Measurements from ENCODE around the gene ACSM2A. TPM values are rescaled to one million over a fixed set of nuclear protein-coding genes. Genes with fewer than 3 reads are reported as not detected.
"Not testable (repeated sequence)": the region's sequence is repeated elsewhere in the genome, so short reads cannot be mapped to it uniquely, and the experiment has no call there.

Gene ACSM2A
- total RNA-seq, 1 experiment from 2014 or later, result not detected

DNA sequence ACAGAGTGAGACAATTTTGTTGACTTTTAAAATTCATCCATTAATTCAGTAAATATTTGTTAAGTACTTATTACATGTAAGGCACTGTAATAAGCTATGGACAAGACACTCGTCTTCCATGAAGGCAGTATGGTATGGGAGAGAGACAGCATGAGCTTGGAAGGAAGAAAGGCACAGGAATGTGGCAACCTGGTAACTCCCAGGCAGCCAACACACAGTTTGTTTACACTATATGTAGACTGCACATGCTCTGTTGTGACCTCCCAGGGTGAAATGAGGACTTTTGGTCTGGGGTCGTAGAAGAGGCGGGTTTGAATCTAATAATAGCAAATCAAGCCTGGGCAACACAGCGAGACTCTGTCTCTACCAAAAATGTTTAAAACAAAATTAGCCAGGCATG is 9.0 kb downstream of the ACSM2A start:
- BruUV-seq (replicated peaks); ATAC-seq; intact Hi-C loops (cut with micrococcal nuclease; ENCODE audit: unreplicated experiment); H3K27ac ChIP-seq (ENCODE audit: low read length); DNase-seq (ENCODE audit: low read depth, low spot score); H3K27me3 ChIP-seq (ENCODE audit: control insufficient read depth, insufficient read depth, low read length); in situ Hi-C loops (cut with HindIII; ENCODE audit: low pct_unique_long_range_greater_than_20kb, low sequenced_read_pairs); H3K4me3 ChIP-seq (ENCODE audit: low read depth in 2 of 2, low read length in 2 of 2); CTCF ChIA-PET; H3K36me3 ChIP-seq (ENCODE audit: control insufficient read depth, insufficient read depth, low read length); H3K9me3 ChIP-seq (ENCODE audit: control insufficient read depth, insufficient read depth, low read depth, low read length); H3K4me1 ChIP-seq (ENCODE audit: control insufficient read depth, insufficient read depth, low read length); POLR2A ChIA-PET: not testable (repeated sequence)

DNA sequence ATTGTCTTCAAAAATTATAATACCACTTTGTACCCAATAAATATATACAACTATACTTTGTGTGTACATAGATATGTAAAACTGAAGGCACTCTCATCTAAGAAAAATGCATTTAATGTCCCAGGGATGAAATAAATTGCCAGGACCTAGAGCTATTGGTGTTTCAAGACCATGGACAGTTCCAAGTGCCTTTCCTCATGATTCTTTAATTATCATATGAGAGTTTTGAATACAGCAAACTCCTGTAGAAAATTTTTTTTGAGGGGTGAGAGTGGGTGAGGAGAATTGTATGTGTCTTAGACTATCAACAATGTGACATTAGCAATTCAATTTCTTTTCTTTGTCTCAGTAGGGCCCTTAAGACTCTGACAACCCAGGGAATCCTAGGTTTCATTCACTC is 17.6 kb downstream of the ACSM2A start:
- in situ Hi-C loops (cut with HindIII; ENCODE audit: low pct_unique_long_range_greater_than_20kb, low sequenced_read_pairs); H3K36me3 ChIP-seq (ENCODE audit: control insufficient read depth, insufficient read depth, low read length); CTCF ChIA-PET; H3K27ac ChIP-seq (ENCODE audit: low read length); intact Hi-C loops (cut with micrococcal nuclease; ENCODE audit: unreplicated experiment); H3K4me1 ChIP-seq (ENCODE audit: control insufficient read depth, insufficient read depth, low read length); ATAC-seq; BruUV-seq (replicated peaks); H3K4me3 ChIP-seq (ENCODE audit: low read depth in 2 of 2, low read length in 2 of 2); H3K27me3 ChIP-seq (ENCODE audit: control insufficient read depth, insufficient read depth, low read length); H3K9me3 ChIP-seq (ENCODE audit: control insufficient read depth, insufficient read depth, low read depth, low read length); POLR2A ChIA-PET; DNase-seq (ENCODE audit: low read depth, low spot score): not testable (repeated sequence)
- TF ChIP-seq REST (IDR thresholded peaks at IDR 0.05; ENCODE audit: insufficient read depth in 1 of 2, low read depth in 2 of 2, low read length in 1 of 2), result peak in 1 of 2 experiments; percentile 62; a peak in 2 of 4 replicates

GRCh38 chr16:20469930-20470329 is 18.6 kb downstream of the ACSM2A start:
- H3K36me3 ChIP-seq (ENCODE audit: control insufficient read depth, insufficient read depth, low read length); DNase-seq (ENCODE audit: low read depth, low spot score); H3K27ac ChIP-seq (ENCODE audit: low read length); intact Hi-C loops (cut with micrococcal nuclease; ENCODE audit: unreplicated experiment); H3K4me3 ChIP-seq (ENCODE audit: low read depth in 2 of 2, low read length in 2 of 2); H3K4me1 ChIP-seq (ENCODE audit: control insufficient read depth, insufficient read depth, low read length); CTCF ChIA-PET; in situ Hi-C loops (cut with HindIII; ENCODE audit: low pct_unique_long_range_greater_than_20kb, low sequenced_read_pairs); H3K27me3 ChIP-seq (ENCODE audit: control insufficient read depth, insufficient read depth, low read length); ATAC-seq; H3K9me3 ChIP-seq (ENCODE audit: control insufficient read depth, insufficient read depth, low read depth, low read length); BruUV-seq (replicated peaks); POLR2A ChIA-PET: not testable (repeated sequence)

- POLR2A ChIA-PET; H3K27me3 ChIP-seq (ENCODE audit: control insufficient read depth, insufficient read depth, low read length); H3K36me3 ChIP-seq (ENCODE audit: control insufficient read depth, insufficient read depth, low read length); CTCF ChIA-PET; H3K4me3 ChIP-seq (ENCODE audit: low read depth in 2 of 2, low read length in 2 of 2); ATAC-seq; H3K27ac ChIP-seq (ENCODE audit: low read length); H3K4me1 ChIP-seq (ENCODE audit: control insufficient read depth, insufficient read depth, low read length); BruUV-seq (replicated peaks); H3K9me3 ChIP-seq (ENCODE audit: control insufficient read depth, insufficient read depth, low read depth, low read length); DNase-seq (ENCODE audit: low read depth, low spot score); in situ Hi-C loops (cut with HindIII; ENCODE audit: low pct_unique_long_range_greater_than_20kb, low sequenced_read_pairs); intact Hi-C loops (cut with micrococcal nuclease; ENCODE audit: unreplicated experiment): not testable (repeated sequence)
Observed at GRCh38 chr16:20470732-20471131, 19.4 kb downstream of the ACSM2A start.

GRCh38 chr16:20477188-20477744 is 25.9 kb downstream of the ACSM2A start:
- H3K4me1 ChIP-seq (ENCODE audit: control insufficient read depth, insufficient read depth, low read length); H3K4me3 ChIP-seq (ENCODE audit: low read depth in 2 of 2, low read length in 2 of 2); DNase-seq (ENCODE audit: low read depth, low spot score); ATAC-seq; CTCF ChIA-PET; H3K27ac ChIP-seq (ENCODE audit: low read length); H3K27me3 ChIP-seq (ENCODE audit: control insufficient read depth, insufficient read depth, low read length); POLR2A ChIA-PET; intact Hi-C loops (cut with micrococcal nuclease; ENCODE audit: unreplicated experiment); in situ Hi-C loops (cut with HindIII; ENCODE audit: low pct_unique_long_range_greater_than_20kb, low sequenced_read_pairs); BruUV-seq (replicated peaks); H3K36me3 ChIP-seq (ENCODE audit: control insufficient read depth, insufficient read depth, low read length); H3K9me3 ChIP-seq (ENCODE audit: control insufficient read depth, insufficient read depth, low read depth, low read length): not testable (repeated sequence)

- intact Hi-C loops (cut with micrococcal nuclease; ENCODE audit: unreplicated experiment); POLR2A ChIA-PET; H3K27ac ChIP-seq (ENCODE audit: low read length); H3K36me3 ChIP-seq (ENCODE audit: control insufficient read depth, insufficient read depth, low read length); H3K27me3 ChIP-seq (ENCODE audit: control insufficient read depth, insufficient read depth, low read length); H3K4me3 ChIP-seq (ENCODE audit: low read depth in 2 of 2, low read length in 2 of 2); BruUV-seq (replicated peaks); in situ Hi-C loops (cut with HindIII; ENCODE audit: low pct_unique_long_range_greater_than_20kb, low sequenced_read_pairs); CTCF ChIA-PET; H3K9me3 ChIP-seq (ENCODE audit: control insufficient read depth, insufficient read depth, low read depth, low read length); H3K4me1 ChIP-seq (ENCODE audit: control insufficient read depth, insufficient read depth, low read length); ATAC-seq; DNase-seq (ENCODE audit: low read depth, low spot score): not testable (repeated sequence)
Observed at GRCh38 chr16:20483989-20484388, 32.7 kb downstream of the ACSM2A start.

Measured in Panc1 (cell line).